Bronchial epithelial cell (primary cell): ENCODE measurements around the gene TIMM22. TPM values are rescaled to one million over a fixed set of nuclear protein-coding genes. Genes with fewer than 3 reads are reported as not detected.
"Not testable (repeated sequence)": the region's sequence is repeated elsewhere in the genome, so short reads cannot be mapped to it uniquely, and the experiment has no call there.

Experiments used
- DNase-seq: peaks from one replicate; pipeline ENCODE4 v3.0.0-alpha.2; 2010; ENCODE audit warnings: low read depth
- FAIRE-seq: peaks from 2 replicates; lab custom pipeline; 2011; peaks lifted over from hg19 to GRCh38; lab: Jason Lieb, UNC
- H3K27me3 ChIP-seq: 2 replicates; pipeline ENCODE4 v1.5.1; 2011; ENCODE audit warnings: low read length; ENCODE audit not compliant: control insufficient read depth, insufficient read depth
- H3K36me3 ChIP-seq: 2 replicates; pipeline ENCODE4 v1.5.1; 2011; ENCODE audit warnings: low read length; ENCODE audit not compliant: control insufficient read depth, insufficient read depth
- H3K4me3 ChIP-seq: 2 replicates; pipeline ENCODE4 v1.5.1; 2011; ENCODE audit warnings: mild to moderate bottlenecking, low read depth, low read length, control low read depth
- CTCF ChIP-seq: IDR thresholded peaks from 2 replicates; pipeline ENCODE4 v1.5.1; 2011; ENCODE audit warnings: mild to moderate bottlenecking, moderate library complexity, low read length, control low read depth, inconsistent platforms; ENCODE audit not compliant: insufficient read depth, severe bottlenecking
- total RNA-seq: library from RNA; depleted of rRNA; stranded (reverse); fragments of >200 nt; gene quantifications from 2 replicates; pipeline ENCODE4 v1.2.1, GENCODE V29; 2014

Gene TIMM22
- total RNA-seq, 1 donor from 2014 or later: 16.3 TPM

DNA sequence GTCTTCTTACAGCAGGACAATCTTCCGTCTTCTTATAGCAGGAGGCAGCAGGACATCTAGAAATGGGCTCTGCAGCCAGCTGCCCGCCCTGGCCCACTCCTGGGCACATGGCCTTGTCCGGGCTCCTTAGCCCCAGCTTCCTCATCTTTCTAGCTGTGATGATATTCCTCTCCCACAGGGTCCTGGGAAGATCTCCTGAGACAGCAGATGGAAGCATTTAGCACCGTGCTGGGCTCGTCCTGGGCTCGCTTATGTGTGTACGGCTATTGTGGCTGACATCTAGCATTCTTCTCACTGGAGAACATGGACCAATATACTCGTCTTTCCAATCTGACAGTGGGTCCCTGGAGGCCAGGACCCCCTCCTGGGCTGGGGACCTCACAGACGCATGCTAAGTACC, 48.5 kb downstream of the TIMM22 start:
- no peak for DNase-seq
- FAIRE-seq: no peak

GRCh38 chr17:1047177-1047878, 50.4 kb downstream of the TIMM22 start:
- no peak for FAIRE-seq
- TF ChIP-seq CTCF: no peak
- H3K27me3 ChIP-seq: no peaks in the 10 kb centered on the region

More for the DNA sequence above, 48.5 kb downstream of the TIMM22 start:
- H3K27me3 ChIP-seq: no peaks in the 10 kb centered on the region
- no peak overlapping the region for H3K4me3 ChIP-seq
- H3K36me3 ChIP-seq: peaks cover 16% of the 10 kb centered on the region
- TF ChIP-seq CTCF: no peak

GRCh38 chr17:1047879-1048470, 51.0 kb downstream of the TIMM22 start:
- Histone ChIP-seq H3K27me3 (no peaks in the 10 kb centered on the region), H3K4me3 (no peak overlapping the region), H3K36me3 (peaks cover 13% of the 10 kb centered on the region)
- FAIRE-seq (no peak), DNase-seq (no peak)
- TF ChIP-seq CTCF: no peak

More at GRCh38 chr17:1047177-1047878, 50.4 kb downstream of the TIMM22 start:
- no peak overlapping the region for H3K4me3 ChIP-seq
- no peak for DNase-seq
- H3K36me3 ChIP-seq: peaks cover 13% of the 10 kb centered on the region

GRCh38 chr17:1048516-1049115, 51.7 kb downstream of the TIMM22 start:
- DNase-seq, H3K27me3 ChIP-seq, FAIRE-seq, H3K4me3 ChIP-seq: not testable (repeated sequence)
- peaks cover 15% of the 10 kb centered on the region for H3K36me3 ChIP-seq

- DNase-seq (no peak), FAIRE-seq (no peak)
- no peaks in the 10 kb centered on the region for H3K27me3 ChIP-seq
- TF ChIP-seq CTCF: no peak
- peaks cover 21% of the 10 kb centered on the region for H3K36me3 ChIP-seq
- no peak overlapping the region for H3K4me3 ChIP-seq
Measured at GRCh38 chr17:1049446-1050225, 52.7 kb downstream of the TIMM22 start.
